Amniotic stem cell (primary cell): ENCODE measurements around the gene SEMA3C.
A peak's percentile ranks its signal among the peaks of the same experiment; 100 is the strongest.

Source experiments
- DNase-seq: peaks from one replicate; lab custom pipeline; 2025; lab: John Stamatoyannopoulos, UW

Gene SEMA3C

DNA sequence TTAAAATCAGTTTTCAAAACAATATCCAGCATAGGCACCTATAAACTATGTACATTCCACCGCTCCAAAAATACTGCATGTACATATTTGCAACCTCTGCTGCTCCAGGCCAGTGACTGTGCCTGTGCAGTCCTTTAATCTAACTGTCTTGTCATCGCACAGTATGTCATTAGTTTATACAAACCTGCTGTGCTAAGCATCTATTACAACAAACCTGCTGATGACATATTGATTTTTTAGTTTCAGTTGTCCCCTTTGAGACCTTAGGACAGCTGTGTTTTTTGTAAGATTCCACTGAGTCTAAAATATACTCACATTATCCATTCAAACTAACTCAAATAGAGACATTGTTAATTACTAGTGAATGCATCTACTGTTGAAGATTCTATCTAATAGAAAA lies 33.1 kb downstream of the SEMA3C start:
- DNase-seq: no peak

DNA sequence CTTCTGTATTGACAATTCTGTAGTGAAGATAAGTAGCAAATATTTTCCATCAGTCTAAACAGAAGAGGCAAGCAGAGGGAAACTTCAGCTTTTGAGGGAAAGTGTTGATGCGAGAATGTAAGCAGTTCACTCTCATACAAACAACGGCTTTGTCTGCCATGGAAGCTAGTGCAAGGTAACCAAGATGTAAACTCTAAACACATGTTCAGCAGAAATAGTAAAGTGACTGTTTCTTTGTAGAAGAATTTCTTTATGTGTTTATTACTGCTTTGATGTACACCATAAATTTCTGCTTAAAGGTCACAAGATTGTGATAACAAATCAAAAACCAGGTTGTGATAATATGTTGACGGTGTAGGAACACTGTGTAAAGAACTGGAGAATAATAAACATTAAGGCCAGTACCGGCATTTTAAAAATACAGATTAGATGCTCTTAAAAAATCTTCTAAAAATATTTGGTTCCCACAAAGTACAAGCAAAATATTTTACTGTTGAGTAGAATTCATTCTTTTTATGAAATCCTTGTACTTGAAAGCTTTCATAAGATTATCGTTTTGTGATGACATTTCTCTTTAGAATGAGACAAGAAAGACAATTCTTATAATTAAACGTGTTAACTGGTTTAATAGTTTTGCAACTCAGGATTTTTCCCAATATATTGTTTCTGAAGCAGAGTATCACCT lies 34.2 kb downstream of the SEMA3C start:
- no peak for DNase-seq

GRCh38 chr7:80883154-80884025 lies 35.5 kb downstream of the SEMA3C start:
- DNase-seq: peak; percentile 95

- no peak for DNase-seq
Measured at GRCh38 chr7:80882213-80882801, 36.5 kb downstream of the SEMA3C start.

- no peak for DNase-seq
Measured at GRCh38 chr7:80881351-80881900, 37.4 kb downstream of the SEMA3C start.

DNA sequence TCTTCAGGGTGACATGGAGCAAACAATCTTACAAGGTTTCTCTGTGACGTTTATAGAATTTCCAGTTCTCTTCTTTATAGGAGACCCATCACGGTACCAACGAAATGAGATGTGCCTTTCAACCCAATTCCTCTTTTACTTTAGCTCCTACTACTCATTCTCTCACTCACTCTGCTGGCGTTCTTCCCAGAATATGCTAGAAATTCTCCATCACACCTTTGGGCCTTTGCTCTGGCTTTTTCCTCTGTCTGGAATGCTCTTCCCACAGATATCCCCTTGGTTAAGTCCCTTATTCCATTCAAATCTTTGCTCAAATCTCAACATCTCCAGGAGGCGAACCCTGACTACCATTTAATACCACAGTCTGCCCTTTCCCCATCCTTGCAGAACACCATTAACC lies 39.0 kb downstream of the SEMA3C start:
- no peak for DNase-seq

- no peak for DNase-seq
Measured at GRCh38 chr7:80876894-80877414, 41.9 kb downstream of the SEMA3C start.

DNA sequence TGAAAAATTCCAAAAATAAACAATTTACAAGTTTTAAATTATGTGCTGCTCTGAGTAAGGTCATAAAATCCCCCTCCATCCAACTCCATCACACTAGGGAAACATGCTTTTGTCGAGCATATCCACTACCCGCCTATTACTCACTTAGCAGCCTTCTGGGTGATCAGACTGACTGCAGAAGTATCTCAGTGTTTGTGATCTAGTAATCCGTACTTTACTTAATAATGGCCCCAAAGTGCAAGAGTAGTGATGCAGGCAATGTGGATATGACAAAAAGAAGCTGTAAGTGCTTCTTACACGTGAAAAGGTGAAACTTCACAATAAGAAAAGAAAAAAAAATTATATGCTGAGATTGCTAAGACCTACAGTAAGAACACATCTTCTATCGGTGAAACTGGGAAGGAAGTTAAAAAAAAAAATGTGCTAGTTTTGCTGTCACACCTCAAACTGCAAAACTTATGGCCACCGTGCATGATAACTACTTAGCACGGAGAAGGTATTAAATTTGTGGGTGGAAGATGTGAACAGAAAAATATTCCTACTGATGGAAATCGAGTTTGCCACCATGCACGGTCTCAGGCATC lies 43.2 kb downstream of the SEMA3C start:
- DNase-seq: no peak

GRCh38 chr7:80873140-80873539 lies 45.7 kb downstream of the SEMA3C start:
- no peak for DNase-seq

GRCh38 chr7:80871228-80871627 lies 47.6 kb downstream of the SEMA3C start:
- no peak for DNase-seq

DNA sequence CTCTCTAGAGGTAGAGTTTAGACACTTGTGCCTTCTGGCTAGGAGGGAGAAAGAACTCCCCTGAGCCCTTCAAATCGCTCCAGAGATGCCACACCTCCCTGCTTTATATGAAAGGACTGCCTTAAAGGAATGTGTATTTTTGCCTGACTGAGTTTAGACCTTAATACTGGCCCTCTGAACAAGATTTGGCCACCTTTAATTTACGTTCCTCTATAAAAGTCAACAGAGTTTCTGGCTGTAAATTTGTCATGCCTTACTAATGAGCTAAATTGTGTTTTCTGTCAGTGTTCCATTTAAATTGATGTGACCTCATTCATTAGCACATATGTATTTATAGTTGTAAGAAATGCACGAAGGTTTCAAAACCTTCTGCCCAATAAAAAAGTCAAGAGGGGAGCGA lies 48.0 kb downstream of the SEMA3C start:
- no peak for DNase-seq

GRCh38 chr7:80869821-80870751 lies 48.8 kb downstream of the SEMA3C start:
- DNase-seq: no peak

GRCh38 chr7:80869106-80869784 lies 49.6 kb downstream of the SEMA3C start:
- DNase-seq: no peak

GRCh38 chr7:80868566-80868965 lies 50.3 kb downstream of the SEMA3C start:
- no peak for DNase-seq

DNA sequence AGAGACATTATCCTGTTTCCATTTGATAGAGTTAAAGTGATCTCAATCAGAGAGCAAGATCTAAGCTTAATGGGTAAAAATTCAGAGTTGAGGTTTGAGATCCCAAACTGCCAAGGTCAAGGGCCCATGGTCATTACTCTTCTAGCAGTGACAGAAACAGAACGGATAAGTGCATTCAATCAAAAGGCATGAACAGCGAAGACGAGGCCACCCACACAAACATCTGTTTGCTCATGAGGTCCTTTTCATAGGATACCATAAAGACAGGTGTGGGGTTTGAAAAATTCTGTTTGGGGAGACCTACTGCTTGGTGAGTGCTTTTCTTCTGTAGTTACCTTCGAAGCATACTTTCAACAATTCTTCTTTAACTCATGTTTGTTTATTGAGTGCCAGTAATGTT lies 58.3 kb downstream of the SEMA3C start:
- DNase-seq: no peak

DNA sequence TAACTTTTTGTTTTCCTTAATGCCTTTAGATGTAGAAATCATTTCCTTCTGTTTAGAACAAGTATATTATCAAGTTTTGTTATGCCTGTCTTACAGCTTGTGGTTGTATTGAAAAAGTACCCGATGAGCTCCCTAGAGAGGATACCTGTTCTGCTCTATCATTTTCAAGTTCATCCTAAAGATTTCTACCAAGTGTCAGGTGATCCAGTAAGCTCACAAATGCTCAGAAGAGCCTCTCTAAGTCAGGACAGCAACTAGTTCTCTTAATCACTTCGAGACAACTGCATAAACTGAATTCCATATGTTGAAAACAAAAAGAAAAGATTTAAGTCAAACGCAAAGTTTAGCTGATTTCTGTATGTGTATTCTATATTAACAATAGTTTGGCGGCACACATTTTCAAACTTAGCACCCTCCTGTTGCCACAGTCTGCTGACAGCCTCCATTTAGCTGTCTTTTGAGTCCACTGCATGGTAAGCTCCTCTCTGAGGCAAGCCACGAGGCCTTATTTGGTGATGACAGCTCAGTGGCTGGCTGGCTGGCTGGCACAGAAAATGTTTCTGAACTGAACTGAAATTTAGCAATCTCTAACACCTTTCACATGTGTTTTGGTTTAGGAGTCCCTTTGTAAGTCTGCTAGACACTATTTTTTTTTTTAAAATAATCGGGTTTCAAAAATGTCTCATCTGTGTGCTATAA lies 59.4 kb downstream of the SEMA3C start:
- no peak for DNase-seq

DNA sequence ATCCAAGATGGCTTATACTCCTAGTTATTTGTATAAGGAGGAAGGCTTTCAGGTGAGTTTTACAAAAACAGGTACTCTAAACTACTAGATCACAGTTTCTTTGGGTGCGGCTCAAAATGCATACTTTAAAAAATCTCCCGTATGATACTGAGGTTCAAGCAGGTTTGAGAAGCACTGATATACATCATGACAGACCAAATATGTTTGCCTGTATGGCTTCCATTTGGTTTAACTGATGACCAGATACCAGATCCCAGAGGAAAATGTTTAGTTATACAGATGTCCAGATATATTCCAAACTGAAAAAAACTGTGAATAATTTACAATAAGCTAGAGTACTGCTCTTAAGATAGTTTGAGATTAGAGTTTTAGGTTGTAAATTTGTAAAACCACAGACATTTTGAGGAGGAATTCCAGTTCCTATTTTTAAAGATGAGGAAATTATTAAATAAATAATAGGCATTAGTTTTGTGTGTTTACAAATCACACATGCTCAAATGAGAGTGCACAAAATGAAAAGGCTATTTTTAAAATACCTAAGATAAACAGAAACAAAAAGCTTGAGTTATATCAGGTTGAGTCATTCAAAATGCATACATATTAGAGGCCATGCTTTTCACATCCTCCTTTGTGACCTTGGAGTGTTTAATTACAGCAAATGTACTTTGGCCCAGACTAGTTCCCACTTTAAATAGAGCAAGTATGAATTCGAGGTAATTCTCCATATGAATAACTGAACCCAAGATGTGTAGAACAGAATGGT lies 60.5 kb downstream of the SEMA3C start:
- no peak for DNase-seq

- no peak for DNase-seq
Measured at GRCh38 chr7:80856769-80857168, 62.1 kb downstream of the SEMA3C start.

DNA sequence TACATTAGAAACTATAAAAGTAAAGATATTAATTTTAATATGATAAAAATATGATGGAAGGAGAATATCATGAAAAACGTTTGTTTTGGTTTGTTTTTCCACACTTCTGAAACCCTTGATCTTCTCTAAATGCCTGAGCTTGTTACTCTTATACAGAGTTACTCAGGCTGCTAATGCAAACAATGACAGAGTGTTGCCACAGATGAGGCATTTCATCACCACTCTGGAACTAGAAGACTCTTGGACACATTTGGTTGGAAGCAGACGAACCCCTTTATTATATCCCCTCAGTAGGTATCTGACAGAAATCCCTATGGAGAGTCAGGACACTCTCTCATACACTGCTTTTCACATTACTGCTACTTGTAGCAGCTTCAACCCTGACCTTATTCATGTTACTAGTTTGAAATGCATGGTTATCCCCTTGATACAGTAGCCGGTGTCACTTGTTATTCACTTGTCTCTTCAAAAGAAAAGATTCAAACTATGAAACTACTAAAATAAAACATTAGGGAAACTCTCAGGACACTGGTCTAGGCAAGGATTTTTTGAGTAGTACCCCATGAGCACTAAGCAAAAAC lies 66.9 kb downstream of the SEMA3C start:
- no peak for DNase-seq
